Esophagus (tissue), 2 donors: ENCODE measurements around the gene SMARCE1. TPM values are rescaled to one million over a fixed set of nuclear protein-coding genes. Genes with fewer than 3 reads are reported as not detected.

Source experiments
- H3K27ac ChIP-seq, 2 donors: one replicate each; pipeline ENCODE4 v1.5.1; 2013; ENCODE audit warnings: low read depth in 2 of 2, mild to moderate bottlenecking in 2 of 2, inconsistent platforms in 1 of 2, low read length in 1 of 2, moderate library complexity in 1 of 2
- H3K27me3 ChIP-seq, 2 donors: one replicate each; pipeline ENCODE4 v1.6.1; 2013; ENCODE audit warnings: low read length in 2 of 2, control low read depth in 1 of 2, mild to moderate bottlenecking in 1 of 2; ENCODE audit not compliant: insufficient read depth in 2 of 2, control insufficient read depth in 1 of 2
- H3K36me3 ChIP-seq, 2 donors: one replicate each; pipeline ENCODE4 v1.6.1; 2013; ENCODE audit warnings: low read length in 1 of 2; ENCODE audit not compliant: control insufficient read depth in 2 of 2, insufficient read depth in 2 of 2
- H3K4me1 ChIP-seq, 2 donors: one replicate each; pipeline ENCODE4 v1.6.1; 2013; ENCODE audit warnings: low read length in 1 of 2; ENCODE audit not compliant: control insufficient read depth in 2 of 2, insufficient read depth in 2 of 2
- H3K4me3 ChIP-seq, 2 donors: one replicate each; pipeline ENCODE4 v1.5.1; 2013; ENCODE audit warnings: low read length in 2 of 2, mild to moderate bottlenecking in 2 of 2, low read depth in 1 of 2, moderate library complexity in 1 of 2
- H3K9me3 ChIP-seq, 2 donors: one replicate each; pipeline ENCODE4 v1.6.1; 2013; ENCODE audit warnings: mild to moderate bottlenecking in 2 of 2, low read depth in 1 of 2, low read length in 1 of 2, moderate library complexity in 1 of 2; ENCODE audit not compliant: control insufficient read depth in 2 of 2, insufficient read depth in 1 of 2
- WGBS, 2 donors: extraction: QIAGEN DNeasy Blood & Tissue Kit; methylation state at CpG; one replicate each; pipeline ENCODE4 v1.1.7; 2013; 5-methylcytosine and 5-hydroxymethylcytosine counted together
- polyA plus RNA-seq, 2 donors: library from polyadenylated mRNA; stranded (reverse); fragments of 200-250 nt; gene quantifications; one replicate each; pipeline ENCODE4 v1.2.3, GENCODE V29; 2013
- donor health status: healthy with polysubstance abuse.
- donor health status: Bipolar disorder and iron deficiency.

The SMARCE1 gene
- polyA plus RNA-seq, 2 donors: 57.2 to 57.8 TPM

- 3 to 4% methylated on average over 28 of the region's 28 CpGs for WGBS, 2 donors
- no peaks in the 10 kb centered on the region for H3K9me3 ChIP-seq
- no peaks in the 10 kb centered on the region for H3K36me3 ChIP-seq
- peaks cover 0 to 4% of the 10 kb centered on the region in 2 donors for H3K4me1 ChIP-seq
- peak overlapping the region; percentile 84 to 87 for H3K4me3 ChIP-seq
- H3K27me3 ChIP-seq: no peaks in the 10 kb centered on the region
- peak overlapping the region; percentile 91 to 92 for H3K27ac ChIP-seq
These were observed 858 bp upstream of the SMARCE1 start for GRCh38 chr17:40648384-40648968.

GRCh38 chr17:40646791-40647623, 611 bp downstream of the SMARCE1 start:
- Histone ChIP-seq H3K4me1 (peaks cover 0 to 4% of the 10 kb centered on the region in 2 donors), H3K36me3 (peaks cover 0 to 2% of the 10 kb centered on the region in 2 donors), H3K27me3 (no peaks in the 10 kb centered on the region), H3K4me3 (peak overlapping the region; percentile 84 to 87), H3K27ac (peak overlapping the region; percentile 91 to 92), H3K9me3 (no peaks in the 10 kb centered on the region)
- 7 to 9% methylated on average over 18 of the region's 18 CpGs for WGBS, 2 donors

GRCh38 chr17:40645943-40646342, 1.7 kb downstream of the SMARCE1 start:
- H3K27me3 ChIP-seq: no peaks in the 10 kb centered on the region
- peaks cover 0 to 2% of the 10 kb centered on the region in 2 donors for H3K36me3 ChIP-seq
- H3K9me3 ChIP-seq: no peaks in the 10 kb centered on the region
- no peak overlapping the region for H3K4me3 ChIP-seq
- 62 to 71% methylated on average over 2 of the region's 2 CpGs for WGBS, 2 donors
- no peak overlapping the region for H3K27ac ChIP-seq
- H3K4me1 ChIP-seq: peaks cover 0 to 4% of the 10 kb centered on the region in 2 donors

GRCh38 chr17:40645291-40645690, 2.3 kb downstream of the SMARCE1 start:
- peaks cover 0 to 4% of the 10 kb centered on the region in 2 donors for H3K4me1 ChIP-seq

GRCh38 chr17:40637931-40638330, 9.7 kb downstream of the SMARCE1 start:
- WGBS, 2 donors: 70 to 79% methylated on average over 2 of the region's 2 CpGs
- Histone ChIP-seq H3K36me3 (peaks cover 2 to 13% of the 10 kb centered on the region in 2 donors), H3K4me1 (no peaks in the 10 kb centered on the region), H3K4me3 (no peak overlapping the region), H3K9me3 (no peaks in the 10 kb centered on the region), H3K27ac (no peak overlapping the region), H3K27me3 (no peaks in the 10 kb centered on the region)

More at GRCh38 chr17:40645291-40645690, 2.3 kb downstream of the SMARCE1 start:
- Histone ChIP-seq H3K27me3 (no peaks in the 10 kb centered on the region), H3K36me3 (peaks cover 0 to 2% of the 10 kb centered on the region in 2 donors), H3K9me3 (no peaks in the 10 kb centered on the region), H3K4me3 (no peak overlapping the region), H3K27ac (no peak overlapping the region)

- H3K27me3 ChIP-seq: no peaks in the 10 kb centered on the region
- no peaks in the 10 kb centered on the region for H3K9me3 ChIP-seq
- WGBS, 2 donors: 74 to 78% methylated on average over 1 of the region's 1 CpG
- H3K4me1 ChIP-seq: no peaks in the 10 kb centered on the region
- no peak overlapping the region for H3K4me3 ChIP-seq
- H3K36me3 ChIP-seq: peaks cover 15 to 17% of the 10 kb centered on the region in 2 donors
- H3K27ac ChIP-seq: no peak overlapping the region
These were observed 13.7 kb downstream of the SMARCE1 start for GRCh38 chr17:40633871-40634270.

- no peak overlapping the region for H3K4me3 ChIP-seq
- H3K27me3 ChIP-seq: no peaks in the 10 kb centered on the region
- no peak overlapping the region for H3K27ac ChIP-seq
- H3K36me3 ChIP-seq: peaks cover 18% of the 10 kb centered on the region in 2 donors
- WGBS, 2 donors: 59% methylated on average over 9 of the region's 9 CpGs
- no peaks in the 10 kb centered on the region for H3K4me1 ChIP-seq
- H3K9me3 ChIP-seq: no peaks in the 10 kb centered on the region
These were observed 15.4 kb downstream of the SMARCE1 start for GRCh38 chr17:40632216-40632615.

GRCh38 chr17:40629842-40630241, 17.8 kb downstream of the SMARCE1 start:
- no peak overlapping the region for H3K27ac ChIP-seq
- H3K9me3 ChIP-seq: no peaks in the 10 kb centered on the region
- 44 to 45% methylated on average over 2 of the region's 2 CpGs for WGBS, 2 donors
- H3K4me3 ChIP-seq: no peak overlapping the region
- H3K27me3 ChIP-seq: no peaks in the 10 kb centered on the region
- peaks cover 15 to 18% of the 10 kb centered on the region in 2 donors for H3K36me3 ChIP-seq
- no peaks in the 10 kb centered on the region for H3K4me1 ChIP-seq

GRCh38 chr17:40625311-40625710, 22.3 kb downstream of the SMARCE1 start:
- WGBS, 2 donors: 21 to 34% methylated on average over 5 of the region's 5 CpGs

More at GRCh38 chr17:40625311-40625710, 22.3 kb downstream of the SMARCE1 start:
- no peaks in the 10 kb centered on the region for H3K4me1 ChIP-seq
- H3K9me3 ChIP-seq: no peaks in the 10 kb centered on the region
- H3K27me3 ChIP-seq: no peaks in the 10 kb centered on the region
- H3K36me3 ChIP-seq: peaks cover 5 to 8% of the 10 kb centered on the region in 2 donors
- H3K4me3 ChIP-seq: no peak overlapping the region
- H3K27ac ChIP-seq: no peak overlapping the region
